ENCODE results near the gene DCLK2.

DCLK2 gene

DNA sequence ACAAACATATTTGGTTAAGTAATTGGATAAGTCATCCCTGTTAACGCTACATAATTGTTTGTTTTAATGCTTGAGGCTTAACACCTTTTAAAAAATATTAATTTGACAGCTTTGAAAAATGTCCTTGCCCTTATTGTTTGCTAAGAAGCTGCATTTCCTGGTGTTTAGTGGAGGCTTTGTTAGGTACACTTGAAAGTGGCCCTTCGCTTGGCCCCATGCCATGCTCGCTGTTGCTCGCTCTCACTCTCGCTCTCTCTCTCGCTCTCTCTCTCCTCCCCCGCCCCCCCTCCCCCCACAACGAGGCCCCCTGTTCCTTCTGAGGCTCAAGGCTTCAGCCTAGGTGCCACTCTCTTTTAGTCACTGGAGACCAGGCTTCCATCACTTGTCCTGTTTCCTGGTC lies 139.6 kb downstream of the DCLK2 start:
- H3F3A ChIP-seq (ENCODE audit: insufficient read depth): no peaks in the 10 kb centered on the region
- H3K27me3 ChIP-seq (ENCODE audit: low read length): no peaks in the 10 kb centered on the region
- TF ChIP-seq, protein P1, sequence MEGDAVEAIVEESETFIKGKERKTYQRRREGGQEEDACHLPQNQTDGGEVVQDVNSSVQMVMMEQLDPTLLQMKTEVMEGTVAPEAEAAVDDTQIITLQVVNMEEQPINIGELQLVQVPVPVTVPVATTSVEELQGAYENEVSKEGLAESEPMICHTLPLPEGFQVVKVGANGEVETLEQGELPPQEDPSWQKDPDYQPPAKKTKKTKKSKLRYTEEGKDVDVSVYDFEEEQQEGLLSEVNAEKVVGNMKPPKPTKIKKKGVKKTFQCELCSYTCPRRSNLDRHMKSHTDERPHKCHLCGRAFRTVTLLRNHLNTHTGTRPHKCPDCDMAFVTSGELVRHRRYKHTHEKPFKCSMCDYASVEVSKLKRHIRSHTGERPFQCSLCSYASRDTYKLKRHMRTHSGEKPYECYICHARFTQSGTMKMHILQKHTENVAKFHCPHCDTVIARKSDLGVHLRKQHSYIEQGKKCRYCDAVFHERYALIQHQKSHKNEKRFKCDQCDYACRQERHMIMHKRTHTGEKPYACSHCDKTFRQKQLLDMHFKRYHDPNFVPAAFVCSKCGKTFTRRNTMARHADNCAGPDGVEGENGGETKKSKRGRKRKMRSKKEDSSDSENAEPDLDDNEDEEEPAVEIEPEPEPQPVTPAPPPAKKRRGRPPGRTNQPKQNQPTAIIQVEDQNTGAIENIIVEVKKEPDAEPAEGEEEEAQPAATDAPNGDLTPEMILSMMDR (IDR thresholded peaks at IDR 0.05; ENCODE audit: insufficient read depth, low read length, poor library complexity, severe bottlenecking): no peak
- TF ChIP-seq EZH2phosphoT487 (conservative IDR thresholded peaks at IDR 0.05; ENCODE audit: low read length): no peak
- H3K27ac ChIP-seq (ENCODE audit: low read depth, low read length): no peak overlapping the region
- no peaks in the 10 kb centered on the region for H3K36me3 ChIP-seq (ENCODE audit: low read length)
- H3K79me2 ChIP-seq (ENCODE audit: insufficient read depth, low read length): no peaks in the 10 kb centered on the region
- H3K9me3 ChIP-seq (ENCODE audit: insufficient read depth, low read length): no peaks in the 10 kb centered on the region
- no peak overlapping the region for H3K4me3 ChIP-seq (ENCODE audit: insufficient read depth, low read length, poor library complexity, severe bottlenecking)
- no peaks in the 10 kb centered on the region for H4K20me1 ChIP-seq (ENCODE audit: low read depth, low read length)
- no peak overlapping the region for H2AFZ ChIP-seq (ENCODE audit: low read depth, low read length, severe bottlenecking)
- no peaks in the 10 kb centered on the region for H3K9me2 ChIP-seq (replicated peaks; ENCODE audit: insufficient read depth, low read length)
- no peak overlapping the region for H3K9ac ChIP-seq (ENCODE audit: low read length)
- H3K4me2 ChIP-seq (ENCODE audit: low read depth, low read length, poor library complexity, severe bottlenecking): no peak overlapping the region

DNA sequence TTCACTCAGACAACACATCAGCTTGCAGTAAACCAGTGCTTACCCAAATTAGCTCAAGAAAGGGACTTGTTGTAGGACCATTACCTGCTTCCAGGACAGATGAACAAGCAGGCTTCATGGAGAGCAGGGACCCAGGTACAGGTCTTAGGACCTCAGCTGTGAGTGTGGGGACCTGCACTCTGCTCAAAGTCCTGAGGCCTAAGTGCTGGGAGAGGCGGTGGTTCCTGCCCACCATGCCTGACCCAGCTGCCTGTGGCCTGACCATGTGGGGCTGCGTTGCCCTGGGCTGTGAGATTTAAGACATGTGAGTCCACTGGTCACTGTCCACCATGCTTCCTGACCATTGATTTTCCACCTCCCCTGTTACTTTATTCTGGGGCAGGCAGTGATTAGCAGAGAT lies 140.2 kb downstream of the DCLK2 start:
- Histone ChIP-seq H4K20me1 (ENCODE audit: low read depth, low read length) (no peaks in the 10 kb centered on the region), H3K9me3 (ENCODE audit: insufficient read depth, low read length) (no peaks in the 10 kb centered on the region), H3K9me2 (replicated peaks; ENCODE audit: insufficient read depth, low read length) (no peaks in the 10 kb centered on the region), H3K27ac (ENCODE audit: low read depth, low read length) (no peak overlapping the region), H3K27me3 (ENCODE audit: low read length) (no peaks in the 10 kb centered on the region), H2AFZ (ENCODE audit: low read depth, low read length, severe bottlenecking) (no peak overlapping the region), H3K36me3 (ENCODE audit: low read length) (no peaks in the 10 kb centered on the region), H3K4me2 (ENCODE audit: low read depth, low read length, poor library complexity, severe bottlenecking) (no peak overlapping the region), H3F3A (ENCODE audit: insufficient read depth) (no peaks in the 10 kb centered on the region), H3K9ac (ENCODE audit: low read length) (no peak overlapping the region), H3K79me2 (ENCODE audit: insufficient read depth, low read length) (no peaks in the 10 kb centered on the region), H3K4me3 (ENCODE audit: insufficient read depth, low read length, poor library complexity, severe bottlenecking) (no peak overlapping the region)
- no peak for TF ChIP-seq EZH2phosphoT487 (conservative IDR thresholded peaks at IDR 0.05; ENCODE audit: low read length)
- TF ChIP-seq, protein P1 (IDR thresholded peaks at IDR 0.05; ENCODE audit: insufficient read depth, low read length, poor library complexity, severe bottlenecking): no peak

DNA sequence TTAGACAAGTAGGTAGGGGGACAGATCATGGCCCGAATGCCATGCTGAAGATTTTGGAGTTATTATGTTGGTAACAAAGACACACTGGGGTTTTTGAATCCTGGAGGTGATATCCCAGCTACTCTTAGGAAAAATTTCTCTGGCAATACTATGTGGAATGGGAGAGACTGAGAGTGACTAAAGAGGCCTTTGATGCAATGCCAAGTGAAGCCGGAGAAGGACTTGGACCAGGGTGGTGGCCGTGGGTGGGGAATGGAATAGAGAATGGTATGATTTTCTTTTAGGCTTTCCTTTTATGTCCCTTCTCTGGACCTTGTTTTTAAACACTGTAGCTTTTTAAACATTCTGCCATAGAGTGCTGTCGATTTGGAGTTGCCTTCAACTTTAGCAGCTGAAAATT lies 141.6 kb downstream of the DCLK2 start:
- no peak overlapping the region for H2AFZ ChIP-seq (ENCODE audit: low read depth, low read length, severe bottlenecking)
- H3K9me2 ChIP-seq (replicated peaks; ENCODE audit: insufficient read depth, low read length): no peaks in the 10 kb centered on the region
- H3K9me3 ChIP-seq (ENCODE audit: insufficient read depth, low read length): no peaks in the 10 kb centered on the region
- no peaks in the 10 kb centered on the region for H3F3A ChIP-seq (ENCODE audit: insufficient read depth)
- no peak for TF ChIP-seq EZH2phosphoT487 (conservative IDR thresholded peaks at IDR 0.05; ENCODE audit: low read length)
- TF ChIP-seq, protein P1 (IDR thresholded peaks at IDR 0.05; ENCODE audit: insufficient read depth, low read length, poor library complexity, severe bottlenecking): no peak
- no peak overlapping the region for H3K9ac ChIP-seq (ENCODE audit: low read length)
- H3K79me2 ChIP-seq (ENCODE audit: insufficient read depth, low read length): no peaks in the 10 kb centered on the region
- H4K20me1 ChIP-seq (ENCODE audit: low read depth, low read length): no peaks in the 10 kb centered on the region
- no peak overlapping the region for H3K27ac ChIP-seq (ENCODE audit: low read depth, low read length)
- H3K27me3 ChIP-seq (ENCODE audit: low read length): no peaks in the 10 kb centered on the region
- no peaks in the 10 kb centered on the region for H3K36me3 ChIP-seq (ENCODE audit: low read length)
- H3K4me3 ChIP-seq (ENCODE audit: insufficient read depth, low read length, poor library complexity, severe bottlenecking): no peak overlapping the region
- H3K4me2 ChIP-seq (ENCODE audit: low read depth, low read length, poor library complexity, severe bottlenecking): no peak overlapping the region

All from SU-DHL-6 (cell line).